Motor neuron (in vitro differentiated cells): ENCODE measurements around the gene TXK. TPM values are rescaled to one million over a fixed set of nuclear protein-coding genes. Genes with fewer than 3 reads are reported as not detected.
A peak's percentile ranks its signal among the peaks of the same experiment; 100 is the strongest.

Experiments used
- ATAC-seq, 8 experiments: fragments of 200-7000 bp; cut with Tn5 transposase; replicated peaks in 6 of 8; 2 replicates each; pipeline ENCODE4 v1.8.0; 2021; ENCODE audit warnings: mild to moderate bottlenecking in 8 of 8, moderate library complexity in 8 of 8
- H3K27ac ChIP-seq, 2 donors: fragments of 250-450 bp; sonication (Bioruptor Pico); 2 replicates each; pipeline ENCODE4 v1.9.0; 2021; ENCODE audit warnings: antibody characterized with exemption in 2 of 2, mild to moderate bottlenecking in 2 of 2, moderate library complexity in 1 of 2
- H3K4me1 ChIP-seq, 2 donors: fragments of 250-450 bp; sonication (Bioruptor Pico); replicated peaks in 1 of 2; 2 replicates each; pipeline ENCODE4 v1.6.1; 2021; ENCODE audit warnings: antibody characterized with exemption in 2 of 2, mild to moderate bottlenecking in 2 of 2, moderate library complexity in 1 of 2
- H3K4me3 ChIP-seq, 5 donors: fragments of 250-450 bp; sonication (Bioruptor Pico); 2 replicates each; pipeline ENCODE4 v1.9.0; 2021; ENCODE audit warnings: antibody characterized with exemption in 5 of 5, mild to moderate bottlenecking in 5 of 5, moderate library complexity in 4 of 5
- WGBS, 10 experiments: fragments of 450-650 bp; shearing (Covaris generic); methylation state at CpG; one replicate each; pipeline ENCODE4 v1.0.0; 2022; 5-methylcytosine and 5-hydroxymethylcytosine counted together
- in situ Hi-C, 9 experiments: fragments of 400-800 bp; cut with MboI; loops; one replicate each; pipeline ENCODE4 v1.15.0; 2021; ENCODE audit warnings: low sequenced_read_pairs in 9 of 9, low pct_unique_long_range_greater_than_20kb in 2 of 9; ENCODE audit not compliant: unreplicated experiment in 9 of 9
- total RNA-seq, 8 experiments: library from RNA; unstranded; fragments of 300-600 nt; gene quantifications; 2 replicates each; pipeline versions ENCODE4 v1.2.3 to v1.2.4, GENCODE V29; 2022

The TXK gene
- total RNA-seq, 8 experiments from 2014 or later: 0.05 to 0.85 (median 0.48) TPM; not detected in 2

DNA sequence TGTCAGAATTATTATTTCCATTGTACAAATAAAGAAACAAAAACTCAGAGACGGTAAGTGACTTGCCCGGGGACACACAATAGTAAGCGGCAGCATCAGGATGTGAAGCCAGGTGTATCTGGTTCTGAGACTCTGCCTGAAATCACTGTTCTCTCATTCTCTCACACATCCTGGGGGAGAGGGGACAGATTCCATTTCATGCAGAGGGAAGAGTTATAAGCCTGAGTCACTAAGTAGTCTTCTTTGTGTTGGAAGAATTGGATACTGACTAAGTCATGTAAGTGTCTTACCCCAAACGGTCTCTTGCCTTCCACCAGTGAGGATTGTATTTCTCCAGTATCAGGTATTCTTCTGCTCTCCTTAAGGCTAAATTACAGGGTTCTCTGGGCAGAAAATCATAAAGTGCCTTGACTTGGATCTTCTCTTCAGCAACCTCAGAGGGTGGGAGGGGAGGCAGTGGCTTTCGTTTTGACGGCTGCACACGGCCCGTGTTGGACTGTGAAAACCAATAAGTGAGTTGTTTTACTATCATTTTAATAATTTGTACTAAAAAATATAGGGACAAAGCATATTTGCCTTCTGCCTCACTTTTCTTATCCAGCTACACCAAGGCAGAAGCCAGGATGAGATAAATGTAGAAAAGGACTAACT, 21.9 kb downstream of the TXK start:
- Histone ChIP-seq H3K27ac (no peak overlapping the region), H3K4me3 (no peak overlapping the region), H3K4me1 (peaks cover 0 to 4% of the 10 kb centered on the region in 2 donors)
- no peak for ATAC-seq
- in situ Hi-C loops: loop anchor here in 1 of 9 experiments (25.0 kb wide), 1 partner anchor 425 kb away; no protein-coding TSS in a partner anchor
- 73 to 94% (median 84%) methylated on average over 4 to 8 of the region's 8 CpGs; no CpG with 5 or more reads in 2 of the 10 experiments for WGBS, 10 experiments

DNA sequence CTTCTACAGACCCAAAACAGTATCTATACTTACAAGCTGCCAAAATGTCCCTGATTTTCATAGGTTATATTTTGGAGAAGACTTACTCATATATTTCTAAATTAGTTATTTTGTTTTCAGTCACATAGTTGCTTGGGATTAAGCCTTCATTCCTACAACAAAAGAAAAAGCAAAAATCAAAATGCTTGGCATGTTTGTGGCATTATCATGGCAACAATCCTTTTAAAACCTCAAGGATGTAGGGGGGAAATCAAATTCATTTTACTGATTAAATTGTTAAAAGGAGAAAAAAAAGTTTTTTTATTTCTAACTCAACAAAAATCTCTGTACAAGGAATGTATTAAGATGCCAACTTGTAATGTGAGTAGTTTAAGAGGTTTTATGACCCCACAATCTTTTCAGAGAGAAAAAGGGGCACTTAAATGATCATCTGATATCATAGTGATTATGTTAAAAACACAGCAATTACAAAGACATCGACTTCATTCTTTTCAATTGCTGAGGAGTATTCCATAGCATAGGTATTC, 23.5 kb downstream of the TXK start:
- Histone ChIP-seq H3K4me3 (no peak overlapping the region), H3K4me1 (peaks cover 0 to 4% of the 10 kb centered on the region in 2 donors), H3K27ac (no peak overlapping the region)
- in situ Hi-C loops: loop anchor here in 1 of 9 experiments (25.0 kb wide), 1 partner anchor 427 kb away; no protein-coding TSS in a partner anchor
- 0 to 100% (median 73%) methylated on average over 1 of the region's 1 CpG; no CpG with 5 or more reads in 2 of the 10 experiments for WGBS, 10 experiments
- no peak for ATAC-seq

DNA sequence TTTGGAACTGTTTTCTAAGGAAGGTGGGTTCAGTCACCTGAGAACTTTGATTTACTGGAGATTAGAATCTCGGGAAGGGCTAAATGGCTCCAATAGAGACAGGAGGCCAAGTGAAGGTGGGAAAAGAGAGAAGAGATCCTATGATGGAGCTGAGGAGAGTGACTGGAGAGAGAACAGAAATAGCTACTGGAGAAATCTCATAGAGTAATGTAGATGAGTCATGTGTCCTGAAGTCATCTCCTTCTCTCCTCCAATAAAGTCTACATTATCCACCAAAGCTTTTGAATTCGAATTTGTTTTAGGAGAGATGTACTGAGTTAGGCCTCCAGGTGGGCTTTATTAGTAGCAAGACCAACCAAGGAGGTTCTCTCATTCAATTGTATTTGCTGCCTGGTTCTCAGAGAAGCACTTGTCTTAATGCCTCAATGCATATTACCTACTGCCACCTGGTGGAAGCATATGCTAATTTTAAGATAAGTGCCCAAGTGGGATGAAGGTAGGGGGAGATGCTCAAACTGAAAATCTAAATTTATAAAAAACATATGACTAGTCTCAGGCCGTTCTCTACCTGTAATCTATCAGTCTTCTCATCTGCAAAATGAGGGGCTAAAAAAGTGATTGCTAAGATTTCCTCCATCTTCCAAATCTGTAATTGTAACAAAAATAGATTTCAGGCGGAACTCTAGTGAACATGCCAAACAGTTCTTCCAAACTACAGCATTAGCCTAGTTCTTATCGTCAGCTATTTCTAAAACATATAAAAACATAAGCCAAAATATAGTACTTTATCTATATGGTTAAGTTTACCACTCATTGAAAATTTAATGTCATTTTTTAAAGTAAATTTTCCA, 24.4 kb downstream of the TXK start:
- in situ Hi-C loops: loop anchor here in 1 of 9 experiments (25.0 kb wide), 1 partner anchor 428 kb away; no protein-coding TSS in a partner anchor
- Histone ChIP-seq H3K4me3 (no peak overlapping the region), H3K27ac (no peak overlapping the region), H3K4me1 (peaks cover 0 to 4% of the 10 kb centered on the region in 2 donors)
- peak in 2 of 8 experiments; percentile 38 to 71 for ATAC-seq
- WGBS, 10 experiments: 0 to 90% (median 70%) methylated on average over 1 to 5 of the region's 5 CpGs

DNA sequence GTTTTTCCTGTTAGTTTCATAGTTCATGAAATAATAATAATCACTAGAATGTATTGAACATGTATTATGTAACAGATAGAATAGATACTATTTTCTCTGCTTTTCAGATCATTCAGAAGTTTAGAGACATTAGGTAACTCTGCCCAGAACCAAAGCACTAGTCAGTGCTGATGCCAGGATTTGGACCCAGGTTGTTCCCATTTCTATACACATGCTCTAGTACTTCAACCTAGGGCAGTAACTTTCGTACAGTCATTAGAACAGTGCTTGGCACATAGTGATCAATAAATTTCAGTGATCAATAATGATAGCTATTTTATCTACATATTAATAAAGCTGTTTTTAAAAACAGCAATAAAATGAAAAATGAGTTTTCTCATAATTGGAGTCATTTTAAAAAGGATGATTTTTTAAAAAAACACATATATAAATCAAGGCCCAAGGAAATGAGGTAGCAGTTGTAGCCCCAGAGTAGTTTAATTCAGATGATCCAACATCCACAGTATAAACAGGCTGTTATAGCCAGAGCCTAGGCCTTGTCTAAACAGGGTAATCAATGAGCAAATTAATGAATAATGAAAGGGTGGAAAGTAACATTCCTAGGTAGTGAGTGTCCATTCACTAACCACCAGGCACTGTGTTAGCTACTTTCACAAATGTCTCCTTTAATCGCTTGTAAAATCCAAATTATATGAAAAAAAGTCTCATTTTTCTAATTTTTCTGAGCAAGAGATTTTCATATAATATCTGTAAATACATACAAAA, 25.6 kb downstream of the TXK start:
- H3K4me3 ChIP-seq: no peak overlapping the region
- H3K27ac ChIP-seq: no peak overlapping the region
- no peaks in the 10 kb centered on the region for H3K4me1 ChIP-seq
- in situ Hi-C loops: loop anchor here in 1 of 9 experiments (25.0 kb wide), 1 partner anchor 429 kb away; no protein-coding TSS in a partner anchor
- 92 to 100% (median 98%) methylated on average over 1 to 2 of the region's 2 CpGs; no CpG with 5 or more reads in 2 of the 10 experiments for WGBS, 10 experiments
- no peak for ATAC-seq

GRCh38 chr4:48105230-48105629, 28.8 kb downstream of the TXK start:
- Histone ChIP-seq H3K4me1 (no peaks in the 10 kb centered on the region), H3K4me3 (no peak overlapping the region), H3K27ac (no peak overlapping the region)
- in situ Hi-C loops: loop anchor here in 1 of 9 experiments (25.0 kb wide), 1 partner anchor 432 kb away; no protein-coding TSS in a partner anchor
- 33 to 100% (median 94%) methylated on average over 1 of the region's 1 CpG; no CpG with 5 or more reads in 2 of the 10 experiments for WGBS, 10 experiments
- no peak for ATAC-seq

DNA sequence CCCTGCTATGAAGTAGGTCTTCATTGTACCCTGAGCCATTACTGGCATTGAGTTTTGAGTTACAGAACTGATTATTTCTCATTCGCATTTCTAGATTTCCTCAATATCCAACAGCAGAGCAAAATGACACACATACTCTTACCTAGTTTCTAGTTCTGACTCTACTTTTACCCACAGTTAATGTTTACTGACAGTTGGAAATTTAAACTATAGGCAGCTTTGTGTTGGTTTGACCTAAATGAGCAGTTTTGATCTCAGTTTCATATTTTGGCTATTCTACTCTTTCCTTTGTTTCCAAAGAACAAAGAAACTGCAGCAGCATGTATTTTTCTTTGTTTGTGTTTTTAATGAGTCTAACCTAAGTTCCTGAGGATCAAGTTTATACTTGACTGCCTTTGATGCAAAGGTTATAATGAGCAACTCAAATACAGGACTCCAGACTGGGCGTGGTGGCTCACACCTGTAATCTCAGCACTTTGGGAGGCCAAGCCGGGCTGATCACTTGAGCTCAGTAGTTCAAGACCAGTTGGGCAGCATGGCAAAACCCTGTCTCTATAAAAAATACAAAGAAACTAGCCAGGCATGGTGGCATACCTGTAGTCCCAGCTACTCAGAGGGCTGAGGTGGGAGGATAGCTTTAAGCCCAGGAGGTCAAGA, 30.4 kb downstream of the TXK start:
- in situ Hi-C loops: loop anchor here in 1 of 9 experiments (25.0 kb wide), 1 partner anchor 434 kb away; no protein-coding TSS in a partner anchor
- H3K27ac ChIP-seq: no peak overlapping the region
- no peak overlapping the region for H3K4me3 ChIP-seq
- H3K4me1 ChIP-seq: no peaks in the 10 kb centered on the region
- WGBS, 10 experiments: 67 to 100% (median 86%) methylated on average over 1 to 3 of the region's 3 CpGs; no CpG with 5 or more reads in 2 of the 10 experiments
- no peak for ATAC-seq

DNA sequence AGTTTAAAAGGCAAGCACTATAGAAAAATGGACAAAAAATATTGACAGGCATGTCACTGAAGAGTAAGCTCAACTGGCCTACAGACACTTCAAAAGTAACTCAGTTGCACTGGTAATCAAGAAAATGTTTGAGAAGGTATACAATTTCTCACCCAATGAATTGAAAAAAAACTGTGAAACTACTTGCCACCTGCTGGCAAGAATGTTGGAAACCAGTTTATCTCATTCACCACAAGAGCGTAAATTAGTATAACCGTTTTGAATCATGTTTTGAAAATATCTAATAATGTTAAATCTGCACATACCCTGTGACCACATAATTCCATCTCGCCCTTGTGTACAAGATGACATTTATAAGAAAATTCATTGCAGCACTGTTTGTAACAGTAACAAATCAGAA, 31.7 kb downstream of the TXK start:
- no peaks in the 10 kb centered on the region for H3K4me1 ChIP-seq
- in situ Hi-C loops: loop anchor here in 1 of 9 experiments (25.0 kb wide), 1 partner anchor 435 kb away; no protein-coding TSS in a partner anchor
- H3K27ac ChIP-seq: no peak overlapping the region
- H3K4me3 ChIP-seq: no peak overlapping the region
- ATAC-seq: no peak
- 61 to 100% (median 90%) methylated on average over 1 to 3 of the region's 3 CpGs; no CpG with 5 or more reads in 1 of the 10 experiments for WGBS, 10 experiments

DNA sequence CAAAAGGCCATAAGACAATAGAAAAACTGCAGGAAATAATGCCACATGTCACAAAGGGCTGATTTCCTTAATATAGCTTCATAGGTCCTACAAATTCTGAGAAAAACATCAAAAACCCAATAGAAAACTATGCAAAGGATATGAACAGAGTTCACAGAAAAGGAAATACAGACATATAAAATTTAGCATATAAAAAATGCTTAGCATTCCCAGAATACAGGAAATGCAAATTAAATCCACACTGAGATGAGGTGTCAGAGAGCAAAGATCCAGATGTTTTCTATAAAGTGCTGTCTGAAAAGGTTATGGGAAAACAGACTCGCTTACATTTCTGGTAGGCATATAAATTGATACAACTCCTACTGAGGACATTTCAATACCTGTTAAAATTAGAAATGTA, 33.8 kb downstream of the TXK start:
- Histone ChIP-seq H3K27ac (no peak overlapping the region), H3K4me1 (no peaks in the 10 kb centered on the region), H3K4me3 (no peak overlapping the region)
- in situ Hi-C loops: loop anchor here in 1 of 9 experiments (25.0 kb wide), 1 partner anchor 437 kb away; no protein-coding TSS in a partner anchor
- WGBS, 10 experiments: 0 to 100% (median 53%) methylated on average over 1 of the region's 1 CpG; no CpG with 5 or more reads in 2 of the 10 experiments
- ATAC-seq: peak in 3 of 8 experiments; percentile 82 to 94 (median 86)

DNA sequence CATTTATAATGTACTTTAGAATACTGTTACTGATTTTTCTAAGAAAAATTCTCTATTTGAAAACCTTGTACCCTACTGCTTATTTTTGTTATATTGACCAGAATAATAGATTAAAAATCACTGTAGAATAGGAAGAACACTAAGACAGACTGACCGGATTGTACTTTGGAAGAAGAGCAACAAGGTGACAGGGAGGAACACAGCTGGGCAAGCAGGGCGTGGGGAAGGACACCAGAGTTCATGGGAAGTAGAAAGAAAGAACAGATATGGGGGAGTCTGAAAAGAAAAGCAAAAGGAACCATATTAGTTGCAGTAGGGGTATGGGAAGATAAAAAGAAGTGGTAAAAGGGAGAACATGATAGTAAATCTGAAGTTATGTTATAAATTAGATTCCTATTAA, 38.6 kb downstream of the TXK start:
- H3K4me1 ChIP-seq: no peaks in the 10 kb centered on the region
- WGBS, 10 experiments: 17 to 93% (median 70%) methylated on average over 1 to 2 of the region's 2 CpGs

GRCh38 chr4:48093991-48094416, 40.0 kb downstream of the TXK start:
- 0 to 67% (median 41%) methylated on average over 1 to 3 of the region's 3 CpGs; no CpG with 5 or more reads in 2 of the 10 experiments for WGBS, 10 experiments
- no peaks in the 10 kb centered on the region for H3K4me1 ChIP-seq
- in situ Hi-C loops: no loop called here
- H3K27ac ChIP-seq: no peak overlapping the region
- peak in 5 of 8 experiments; percentile 20 to 89 (median 62) for ATAC-seq
- H3K4me3 ChIP-seq: no peak overlapping the region

More for the DNA sequence above, 38.6 kb downstream of the TXK start:
- Histone ChIP-seq H3K27ac (no peak overlapping the region), H3K4me3 (no peak overlapping the region)
- in situ Hi-C loops: no loop called here
- ATAC-seq: no peak

DNA sequence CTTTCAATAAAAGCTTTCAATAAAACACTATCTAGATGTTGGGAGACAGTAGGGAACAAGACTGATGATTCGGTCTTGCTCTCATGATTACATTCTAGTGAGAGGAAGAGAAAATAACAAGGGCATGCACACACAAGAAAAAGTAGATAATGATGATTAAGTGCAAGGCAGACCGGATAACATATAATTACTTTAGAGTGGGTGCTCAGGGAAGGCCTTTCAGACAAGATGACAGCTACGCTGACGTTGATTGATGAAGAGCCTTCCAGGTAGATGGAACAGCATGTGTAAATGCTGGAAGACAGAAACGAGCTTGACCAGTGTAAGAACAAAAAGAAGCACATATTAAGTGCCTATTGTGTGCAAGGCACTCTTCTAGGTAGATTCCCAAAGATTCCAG, 43.4 kb downstream of the TXK start:
- in situ Hi-C loops: no loop called here
- ATAC-seq: no peak
- no peaks in the 10 kb centered on the region for H3K4me1 ChIP-seq
- H3K4me3 ChIP-seq: no peak overlapping the region
- no peak overlapping the region for H3K27ac ChIP-seq
- 17 to 100% (median 71%) methylated on average over 1 to 5 of the region's 5 CpGs; no CpG with 5 or more reads in 1 of the 10 experiments for WGBS, 10 experiments
